SK-N-SH (cell line): ENCODE data around the gene CCDC154. TPM values are rescaled to one million over a fixed set of nuclear protein-coding genes. Genes with fewer than 3 reads are reported as not detected.

ENCODE experiments used
- CTCF ChIA-PET: fragments of 300-600, 350-600 bp; formaldehyde crosslinking; extraction: SDS; loops from one replicate; lab custom pipeline; 2021; lab: Yijun Ruan, JAX
- POLR2A ChIA-PET: fragments of 350-600 bp; sonication (Branson Sonifier 250); formaldehyde crosslinking; extraction: SDS; loops from one replicate; lab custom pipeline; 2020; ENCODE audit warnings: antibody characterized with exemption, inconsistent platforms; lab: Yijun Ruan, JAX
- DNase-seq: peaks from one replicate; pipeline ENCODE4 v3.0.0; 2012
- H2AFZ ChIP-seq: fragments of 200-600 bp; sonication (generic); 2 replicates; pipeline ENCODE4 v1.8.1; 2016; ENCODE audit warnings: antibody characterized with exemption, mild to moderate bottlenecking, low read depth
- H3F3A ChIP-seq: fragments of 200-600 bp; sonication (generic); replicated peaks from 2 replicates; pipeline ENCODE3; 2016; ENCODE audit warnings: antibody characterized with exemption, mild to moderate bottlenecking; ENCODE audit not compliant: insufficient read depth
- H3K27ac ChIP-seq, 2 experiments: fragments of 200-500 bp in 1 of 2; fragments of 200-600 bp in 1 of 2; sonication (Bioruptor generic) in 1 of 2; sonication (generic), shearing (Covaris generic) in 1 of 2; 2 replicates each; pipeline versions ENCODE4 v1.5.1 to v1.6.1; 2014 to 2016; ENCODE audit warnings: low read depth in 2 of 2, inconsistent platforms in 1 of 2, low read length in 1 of 2, mild to moderate bottlenecking in 1 of 2, mixed read lengths in 1 of 2
- H3K27me3 ChIP-seq: fragments of 200-600 bp; sonication (generic), shearing (Covaris generic); 2 replicates; pipeline ENCODE4 v1.6.1; 2016; ENCODE audit warnings: mixed run types; ENCODE audit not compliant: insufficient read depth
- H3K36me3 ChIP-seq, 2 experiments: fragments of 200-500 bp in 1 of 2; fragments of 200-600 bp in 1 of 2; sonication (Bioruptor generic) in 1 of 2; sonication (generic) in 1 of 2; replicated peaks in 1 of 2; 2 replicates each; pipeline versions ENCODE3 to v1.5.1; 2014 to 2016; ENCODE audit warnings: low read length in 1 of 2, mild to moderate bottlenecking in 1 of 2; ENCODE audit not compliant: insufficient read depth in 2 of 2, control insufficient read depth in 1 of 2
- H3K4me1 ChIP-seq, 2 experiments: fragments of 200-500 bp in 1 of 2; fragments of 200-600 bp in 1 of 2; sonication (Bioruptor generic) in 1 of 2; sonication (generic), shearing (Covaris generic) in 1 of 2; 2 replicates each; pipeline versions ENCODE4 v1.5.1 to v1.6.1; 2014 to 2016; ENCODE audit warnings: low read depth in 1 of 2, low read length in 1 of 2, mixed run types in 1 of 2; ENCODE audit not compliant: insufficient read depth in 2 of 2, control insufficient read depth in 1 of 2
- H3K4me2 ChIP-seq: fragments of 200-600 bp; sonication (generic), shearing (Covaris generic); 2 replicates; pipeline ENCODE4 v1.6.1; 2017; ENCODE audit warnings: mixed run types
- H3K4me3 ChIP-seq, 2 experiments: fragments of 200-500 bp in 1 of 2; fragments of 200-600 bp in 1 of 2; sonication (Bioruptor generic) in 1 of 2; sonication (generic), shearing (Covaris generic) in 1 of 2; 2 replicates each; pipeline versions ENCODE4 v1.5.1 to v1.8.1; 2014 to 2016; ENCODE audit warnings: low read depth in 2 of 2, inconsistent platforms in 1 of 2, low read length in 1 of 2, mild to moderate bottlenecking in 1 of 2, mixed read lengths in 1 of 2, moderate library complexity in 1 of 2
- H3K79me2 ChIP-seq: fragments of 200-600 bp; sonication (generic); 2 replicates; pipeline ENCODE4 v1.8.1; 2017; ENCODE audit warnings: mild to moderate bottlenecking; ENCODE audit not compliant: insufficient read depth
- H3K9ac ChIP-seq: fragments of 200-600 bp; sonication (generic); 2 replicates; pipeline ENCODE4 v1.6.1; 2017; ENCODE audit warnings: mixed run types
- H3K9me2 ChIP-seq: fragments of 200-600 bp; sonication (generic); 2 replicates; pipeline ENCODE4 v1.6.1; 2017; ENCODE audit warnings: mixed run types
- H3K9me3 ChIP-seq: fragments of 200-600 bp; sonication (generic); 2 replicates; pipeline ENCODE4 v1.6.1; 2017; ENCODE audit warnings: mixed run types, mild to moderate bottlenecking, moderate library complexity
- H4K20me1 ChIP-seq: fragments of 200-600 bp; sonication (generic); 2 replicates; pipeline ENCODE4 v1.6.1; 2017; ENCODE audit warnings: mild to moderate bottlenecking, mixed run types; ENCODE audit not compliant: insufficient read depth
- CHD2 ChIP-seq: fragments of 150-350 bp; IDR thresholded peaks from 2 replicates; pipeline ENCODE4 v1.6.1; 2018; ENCODE audit warnings: low read length; ENCODE audit not compliant: partially characterized antibody
- ELF1 ChIP-seq: IDR thresholded peaks from 2 replicates; pipeline ENCODE4 v1.4.0; 2012
- EP300 ChIP-seq, 2 experiments: IDR thresholded peaks; 2 replicates each; pipeline versions ENCODE4 v1.4.0 to v1.6.1; 2012; ENCODE audit warnings: borderline replicate concordance in 1 of 2, low read depth in 1 of 2, low read length in 1 of 2
- FOXJ3 ChIP-seq: sonication (generic); formaldehyde crosslinking; IDR thresholded peaks from 2 replicates; pipeline ENCODE4 v1.5.1; 2020; ENCODE audit warnings: mild to moderate bottlenecking, missing genetic modification reagents
- GABPA ChIP-seq: IDR thresholded peaks from 2 replicates; pipeline ENCODE4 v1.4.0; 2012; ENCODE audit warnings: low read depth, mild to moderate bottlenecking
- POLR2AphosphoS5 ChIP-seq: IDR thresholded peaks from 2 replicates; pipeline ENCODE4 v1.6.1; 2012; ENCODE audit warnings: low read depth, low read length
- RAD21 ChIP-seq: IDR thresholded peaks from 2 replicates; pipeline ENCODE4 v1.6.1; 2012; ENCODE audit warnings: mild to moderate bottlenecking, low read length
- RFX5 ChIP-seq: IDR thresholded peaks from 2 replicates; pipeline ENCODE4 v1.6.1; 2012; ENCODE audit warnings: mild to moderate bottlenecking, improper control_type of control experiment, low read length
- RXRA ChIP-seq: IDR thresholded peaks from 2 replicates; pipeline ENCODE4 v1.4.0; 2012; ENCODE audit warnings: low read depth, mild to moderate bottlenecking, borderline replicate concordance
- SMC3 ChIP-seq: IDR thresholded peaks from 2 replicates; pipeline ENCODE4 v1.6.1; 2012; ENCODE audit warnings: low read depth, low read length, improper control_type of control experiment
- TAF1 ChIP-seq: IDR thresholded peaks from 2 replicates; pipeline ENCODE4 v1.6.1; 2012; ENCODE audit warnings: low read depth, mild to moderate bottlenecking, low read length, moderate library complexity, borderline replicate concordance
- TEAD4 ChIP-seq: IDR thresholded peaks from 2 replicates; pipeline ENCODE4 v1.4.0; 2012; ENCODE audit warnings: mild to moderate bottlenecking, borderline replicate concordance; ENCODE audit not compliant: insufficient read depth
- WGBS: methylation state at CpG from one replicate; pipeline ENCODE4 v1.1.6; 2017; ENCODE audit warnings: low lambda C conversion rate; 5-methylcytosine and 5-hydroxymethylcytosine counted together
- polyA plus RNA-seq, 3 experiments: library from polyadenylated mRNA; depleted of rRNA; stranded (reverse); fragments of >200 nt; gene quantifications; 2 replicates each; pipeline ENCODE4 v1.2.3, GENCODE V29; 2012
- TF ChIP-seq, protein P1 (sequence below): fragments of 150-350 bp; IDR thresholded peaks from 2 replicates; pipeline ENCODE4 v1.6.1; 2017; ENCODE audit warnings: antibody characterized with exemption, low read length, low read depth, borderline replicate concordance
- TF ChIP-seq, protein P2 (sequence below): IDR thresholded peaks from 2 replicates; pipeline ENCODE4 v1.4.0; 2012; ENCODE audit warnings: low read depth, borderline replicate concordance
- TF ChIP-seq, protein P3 (sequence below): IDR thresholded peaks from 2 replicates; pipeline ENCODE4 v1.6.1; 2012; ENCODE audit warnings: mild to moderate bottlenecking, low read depth, low read length, moderate library complexity

CCDC154 gene
- polyA plus RNA-seq, 1 of the 3 experiments (the other 2 are of a cell fraction), result 0.35 TPM

DNA sequence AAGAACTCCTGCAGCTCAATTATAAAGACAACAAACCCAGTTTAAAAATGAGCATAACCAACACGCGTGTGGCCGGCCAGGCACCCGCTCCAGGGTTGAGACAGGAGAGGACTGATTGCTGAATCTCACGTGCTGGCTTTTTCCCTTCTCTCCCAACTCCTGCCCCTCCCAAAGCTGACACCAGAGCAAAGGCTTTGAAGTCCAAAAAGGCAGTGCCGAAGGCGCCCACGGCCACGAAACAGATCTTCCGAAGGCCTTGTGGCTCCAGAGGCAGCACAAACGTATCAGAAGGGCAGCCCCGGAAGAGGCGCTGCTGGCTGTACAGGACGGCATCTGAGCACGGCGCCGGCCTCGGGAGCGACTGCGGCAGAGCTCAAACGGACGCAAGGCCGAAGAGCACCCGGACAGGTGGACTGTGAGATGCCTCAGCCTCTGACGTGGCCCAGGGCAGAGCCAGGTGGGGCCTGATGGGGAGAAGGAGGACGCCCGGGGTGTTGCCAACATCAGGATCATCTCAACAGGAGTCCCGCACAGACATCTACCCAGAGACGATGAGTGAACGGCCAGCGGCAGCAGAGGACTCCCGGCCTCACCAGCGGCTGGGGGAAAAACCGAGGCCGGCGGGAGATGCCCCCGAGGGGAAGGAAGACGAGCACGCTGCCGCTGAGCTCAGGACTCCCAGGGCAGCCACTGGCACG, 20.0 kb upstream of the CCDC154 start:
- WGBS, result 92% methylated on average over 34 of the region's 41 CpGs
- H3K79me2 ChIP-seq, result peaks cover 28% of the 10 kb centered on the region; the same call in 1 of the 2 replicates

DNA sequence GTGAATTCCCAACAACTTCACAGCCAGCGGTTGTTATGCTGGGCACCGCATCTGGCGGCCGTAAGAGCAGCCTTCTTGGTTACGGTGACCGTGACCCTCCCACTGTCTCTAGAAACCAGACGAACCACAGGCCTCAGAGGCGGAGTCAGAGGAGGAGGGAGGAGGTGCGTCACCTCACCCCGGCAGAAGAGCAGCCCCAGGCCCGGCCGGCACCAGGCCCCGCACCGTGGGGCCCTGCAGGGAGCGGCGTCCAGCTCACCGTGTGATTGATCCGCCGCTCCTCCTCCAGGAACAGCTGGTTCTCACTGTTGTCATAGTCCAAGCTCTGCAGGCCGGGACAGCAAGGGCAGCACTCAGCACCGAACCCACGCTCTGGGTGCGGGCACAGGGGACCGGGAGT, 16.8 kb upstream of the CCDC154 start:
- Histone ChIP-seq H3K27me3 (no peaks in the 10 kb centered on the region), H3K36me3 (peaks cover 0 to 20% of the 10 kb centered on the region in 2 experiments), H3K4me2 (no peak overlapping the region), H3K27ac (no peak overlapping the region), H3F3A (no peaks in the 10 kb centered on the region), H3K9me3 (no peaks in the 10 kb centered on the region), H3K9ac (no peak overlapping the region), H3K9me2 (no peaks in the 10 kb centered on the region), H3K4me1 (no peaks in the 10 kb centered on the region), H3K4me3 (no peak overlapping the region), H3K79me2 (peaks cover 5% of the 10 kb centered on the region; the same call in 1 of the 2 replicates), H4K20me1 (no peaks in the 10 kb centered on the region; the same call in 1 of the 2 replicates), H2AFZ (no peak overlapping the region)
- TF ChIP-seq TEAD4 (no peak), RFX5 (no peak), EP300 (IDR thresholded peaks at IDR 0.05; ENCODE audit: borderline replicate concordance in 1 of 2, low read depth in 1 of 2, low read length in 1 of 2) (no peak), RXRA (no peak), TAF1 (no peak), GABPA (no peak)
- TF ChIP-seq, protein P1, sequence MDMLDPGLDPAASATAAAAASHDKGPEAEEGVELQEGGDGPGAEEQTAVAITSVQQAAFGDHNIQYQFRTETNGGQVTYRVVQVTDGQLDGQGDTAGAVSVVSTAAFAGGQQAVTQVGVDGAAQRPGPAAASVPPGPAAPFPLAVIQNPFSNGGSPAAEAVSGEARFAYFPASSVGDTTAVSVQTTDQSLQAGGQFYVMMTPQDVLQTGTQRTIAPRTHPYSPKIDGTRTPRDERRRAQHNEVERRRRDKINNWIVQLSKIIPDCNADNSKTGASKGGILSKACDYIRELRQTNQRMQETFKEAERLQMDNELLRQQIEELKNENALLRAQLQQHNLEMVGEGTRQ, result no peak
- ChIA-PET CTCF (no interaction called here), POLR2A (no interaction called here)
- no peak for DNase-seq
- WGBS, result 98% methylated on average over 12 of the region's 24 CpGs

More for the DNA sequence above, 20.0 kb upstream of the CCDC154 start:
- H3K9ac ChIP-seq, result no peak overlapping the region
- H3F3A ChIP-seq, result no peaks in the 10 kb centered on the region
- TF ChIP-seq, protein P2, sequence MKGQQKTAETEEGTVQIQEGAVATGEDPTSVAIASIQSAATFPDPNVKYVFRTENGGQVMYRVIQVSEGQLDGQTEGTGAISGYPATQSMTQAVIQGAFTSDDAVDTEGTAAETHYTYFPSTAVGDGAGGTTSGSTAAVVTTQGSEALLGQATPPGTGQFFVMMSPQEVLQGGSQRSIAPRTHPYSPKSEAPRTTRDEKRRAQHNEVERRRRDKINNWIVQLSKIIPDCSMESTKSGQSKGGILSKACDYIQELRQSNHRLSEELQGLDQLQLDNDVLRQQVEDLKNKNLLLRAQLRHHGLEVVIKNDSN, result no peak
- TF ChIP-seq FOXJ3 (CRISPR knock-in tag), result no peak
- TF ChIP-seq SMC3, result no peak
- TF ChIP-seq CHD2, result no peak
- TF ChIP-seq, protein P3, sequence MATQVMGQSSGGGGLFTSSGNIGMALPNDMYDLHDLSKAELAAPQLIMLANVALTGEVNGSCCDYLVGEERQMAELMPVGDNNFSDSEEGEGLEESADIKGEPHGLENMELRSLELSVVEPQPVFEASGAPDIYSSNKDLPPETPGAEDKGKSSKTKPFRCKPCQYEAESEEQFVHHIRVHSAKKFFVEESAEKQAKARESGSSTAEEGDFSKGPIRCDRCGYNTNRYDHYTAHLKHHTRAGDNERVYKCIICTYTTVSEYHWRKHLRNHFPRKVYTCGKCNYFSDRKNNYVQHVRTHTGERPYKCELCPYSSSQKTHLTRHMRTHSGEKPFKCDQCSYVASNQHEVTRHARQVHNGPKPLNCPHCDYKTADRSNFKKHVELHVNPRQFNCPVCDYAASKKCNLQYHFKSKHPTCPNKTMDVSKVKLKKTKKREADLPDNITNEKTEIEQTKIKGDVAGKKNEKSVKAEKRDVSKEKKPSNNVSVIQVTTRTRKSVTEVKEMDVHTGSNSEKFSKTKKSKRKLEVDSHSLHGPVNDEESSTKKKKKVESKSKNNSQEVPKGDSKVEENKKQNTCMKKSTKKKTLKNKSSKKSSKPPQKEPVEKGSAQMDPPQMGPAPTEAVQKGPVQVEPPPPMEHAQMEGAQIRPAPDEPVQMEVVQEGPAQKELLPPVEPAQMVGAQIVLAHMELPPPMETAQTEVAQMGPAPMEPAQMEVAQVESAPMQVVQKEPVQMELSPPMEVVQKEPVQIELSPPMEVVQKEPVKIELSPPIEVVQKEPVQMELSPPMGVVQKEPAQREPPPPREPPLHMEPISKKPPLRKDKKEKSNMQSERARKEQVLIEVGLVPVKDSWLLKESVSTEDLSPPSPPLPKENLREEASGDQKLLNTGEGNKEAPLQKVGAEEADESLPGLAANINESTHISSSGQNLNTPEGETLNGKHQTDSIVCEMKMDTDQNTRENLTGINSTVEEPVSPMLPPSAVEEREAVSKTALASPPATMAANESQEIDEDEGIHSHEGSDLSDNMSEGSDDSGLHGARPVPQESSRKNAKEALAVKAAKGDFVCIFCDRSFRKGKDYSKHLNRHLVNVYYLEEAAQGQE, result no peak
- TF ChIP-seq RAD21, result no peak
- TF ChIP-seq ELF1, result no peak
- TF ChIP-seq POLR2AphosphoS5, result no peak
- no peak for TF ChIP-seq GABPA
- peaks cover 0 to 17% of the 10 kb centered on the region in 2 experiments for H3K36me3 ChIP-seq
- H3K4me2 ChIP-seq, result no peak overlapping the region
- no peaks in the 10 kb centered on the region for H3K9me2 ChIP-seq
- no peak overlapping the region for H3K4me3 ChIP-seq
- no peak overlapping the region for H2AFZ ChIP-seq
- no peak for DNase-seq
- H3K4me1 ChIP-seq, result no peaks in the 10 kb centered on the region
- no peaks in the 10 kb centered on the region for H3K27me3 ChIP-seq
- no peaks in the 10 kb centered on the region for H3K9me3 ChIP-seq
- CTCF ChIA-PET, result interaction anchor here (1.1 kb wide), 1 partner anchor 26 kb away, joined by 4 read pairs; no protein-coding TSS in a partner anchor
- H4K20me1 ChIP-seq, result peaks cover 11% of the 10 kb centered on the region; the same call in 1 of the 2 replicates
- no peak overlapping the region for H3K27ac ChIP-seq
- POLR2A ChIA-PET, result no interaction called here
